K562 (cell line): Measurements from ENCODE around the gene ZG16B. TPM values are rescaled to one million over a fixed set of nuclear protein-coding genes. Genes with fewer than 3 reads are reported as not detected.
A peak's percentile ranks its signal among the peaks of the same experiment; 100 is the strongest.

Source experiments
- ATAC-seq: fragments of 200-7000 bp; cut with Tn5 transposase; 3 replicates; pipeline ENCODE4 v1.9.1; 2020; ENCODE audit warnings: moderate library complexity
- Bru-seq: library from RNA; stranded (reverse); fragments of 400-500 nt; gene quantifications from one replicate; lab custom pipeline; 2021; lab: Mats Ljungman, UMichigan
- BruChase-seq, 2 experiments: library from RNA; stranded (reverse); fragments of 400-500 nt; gene quantifications; one replicate each; lab custom pipeline; 2021; lab: Mats Ljungman, UMichigan
- BruUV-seq: library from RNA; stranded (reverse); fragments of 400-500 nt; replicated peaks from 2 replicates; lab custom pipeline; 2021; lab: Mats Ljungman, UMichigan
- CTCF ChIA-PET: fragments of 300-600 bp; formaldehyde crosslinking; extraction: SDS; loops from one replicate; lab custom pipeline; 2021; ENCODE audit warnings: low intra/inter-chr PET ratio; lab: Yijun Ruan, JAX
- POLR2A ChIA-PET: fragments of 300-600, 350-650 bp; sonication (Branson Sonifier 250); formaldehyde crosslinking; extraction: SDS; loops from one replicate; lab custom pipeline; 2021; ENCODE audit warnings: antibody characterized with exemption, inconsistent platforms; lab: Yijun Ruan, JAX
- DNase-seq, 4 experiments: peaks; one replicate each; pipeline versions ENCODE4 v3.0.0 to v3.0.0-alpha.2; 2011 to 2018; ENCODE audit warnings: low spot score in 3 of 4, mixed read lengths in 3 of 4; ENCODE audit errors: extremely low read depth in 1 of 4
- FAIRE-seq: peaks from 2 replicates; lab custom pipeline; 2011; peaks lifted over from hg19 to GRCh38; lab: Jason Lieb, UNC
- H2AFZ ChIP-seq: 2 replicates; pipeline ENCODE4 v1.6.0; 2011; ENCODE audit warnings: low read depth, low read length, control low read depth, inconsistent platforms
- H3K27ac ChIP-seq: fragments of 200-600 bp; 3 replicates; pipeline ENCODE4 v1.8.0; 2011; ENCODE audit warnings: low read depth, mild to moderate bottlenecking, control low read depth, inconsistent platforms, low read length, moderate library complexity, mixed read lengths; ENCODE audit errors: extremely low read depth
- H3K27me3 ChIP-seq, 2 experiments: fragments of 300-600 bp in 1 of 2; 2 replicates in 1 of 2; 3 replicates in 1 of 2; pipeline versions ENCODE4 v1.6.0 to v1.8.0; 2011; ENCODE audit warnings: inconsistent platforms in 2 of 2, low read length in 2 of 2, mild to moderate bottlenecking in 1 of 2, mixed read lengths in 1 of 2, moderate library complexity in 1 of 2; ENCODE audit not compliant: control insufficient read depth in 2 of 2, insufficient read depth in 2 of 2
- H3K36me3 ChIP-seq: fragments of 300-600 bp; 3 replicates; pipeline ENCODE4 v1.8.0; 2011; ENCODE audit warnings: mild to moderate bottlenecking, low read length, inconsistent platforms; ENCODE audit not compliant: control insufficient read depth, insufficient read depth
- H3K4me1 ChIP-seq, 2 experiments: fragments of 200-600 bp in 1 of 2; replicated peaks in 1 of 2; 2 replicates in 1 of 2; 3 replicates in 1 of 2; pipeline versions ENCODE4 v1.5.1 to v1.8.0; 2011; ENCODE audit warnings: inconsistent platforms in 2 of 2, low read length in 2 of 2, mild to moderate bottlenecking in 1 of 2, mixed read lengths in 1 of 2, moderate library complexity in 1 of 2; ENCODE audit not compliant: control insufficient read depth in 2 of 2, insufficient read depth in 2 of 2
- H3K4me2 ChIP-seq: 2 replicates; pipeline ENCODE4 v1.6.1; 2011; ENCODE audit warnings: low read length, control low read depth, inconsistent platforms, mixed read lengths; ENCODE audit not compliant: insufficient read depth
- H3K4me3 ChIP-seq: fragments of 200-600 bp; sonication (generic), shearing (Covaris generic); 2 replicates; pipeline ENCODE4 v1.5.1; 2016; ENCODE audit warnings: control low read depth, inconsistent platforms
- H3K79me2 ChIP-seq: fragments of 200-600 bp; 3 replicates; pipeline ENCODE4 v1.8.0; 2011; ENCODE audit warnings: low read length, inconsistent platforms; ENCODE audit not compliant: control insufficient read depth, insufficient read depth
- H3K9ac ChIP-seq, 2 experiments: 2 replicates each; pipeline versions ENCODE4 v1.6.0 to v1.6.1; 2011; ENCODE audit warnings: low read depth in 2 of 2, low read length in 2 of 2, control low read depth in 1 of 2, inconsistent platforms in 1 of 2, mild to moderate bottlenecking in 1 of 2, mixed read lengths in 1 of 2; ENCODE audit not compliant: insufficient read depth in 1 of 2
- H3K9me1 ChIP-seq: one replicate; pipeline ENCODE4 v1.6.0; 2011; ENCODE audit warnings: inconsistent platforms, mild to moderate bottlenecking, low read length, moderate library complexity; ENCODE audit not compliant: control insufficient read depth, insufficient read depth
- H3K9me3 ChIP-seq: replicated peaks from 2 replicates; pipeline ENCODE4 v1.5.1; 2011; ENCODE audit warnings: low read depth, low read length, inconsistent platforms; ENCODE audit not compliant: control insufficient read depth, insufficient read depth
- H4K20me1 ChIP-seq: replicated peaks from 2 replicates; pipeline ENCODE4 v1.6.1; 2011; ENCODE audit warnings: low read length, inconsistent platforms, mixed read lengths; ENCODE audit not compliant: control insufficient read depth, insufficient read depth
- EP400 ChIP-seq: fragments of 450-650 bp; IDR thresholded peaks from 2 replicates; pipeline ENCODE4 v1.6.1; 2017; ENCODE audit warnings: antibody characterized with exemption, mild to moderate bottlenecking, moderate library complexity
- GABPA ChIP-seq: fragments of 200-800 bp; sonication (Bioruptor generic); conservative IDR thresholded peaks from 2 replicates; pipeline ENCODE4 v1.6.1; 2016; ENCODE audit warnings: low read depth, missing genetic modification characterization, missing compliant biosample characterization
- WGBS: fragments of 100-300 bp; shearing (Covaris generic); methylation state at CpG from one replicate; pipeline ENCODE4 v1.1.6; 2016; ENCODE audit warnings: low coverage, mixed read lengths; ENCODE audit not compliant: insufficient coverage; ENCODE audit errors: missing lambda C conversion rate; 5-methylcytosine and 5-hydroxymethylcytosine counted together
- in situ Hi-C: fragments of 300-500 bp; cut with MboI; formaldehyde crosslinking; loops from 4 replicates; pipeline ENCODE4 v1.15.0; 2018; ENCODE audit warnings: inconsistent platforms, mixed read lengths
- intact Hi-C: fragments of 100-400 bp; cut with micrococcal nuclease; formaldehyde crosslinking; loops from 2 replicates; pipeline ENCODE4 v1.14.2; 2022
- long read RNA-seq, 3 experiments: library from polyadenylated mRNA in 2 of 3; library from RNA in 1 of 3; unstranded in 2 of 3; stranded (forward) in 1 of 3; transcript quantifications; one replicate each; pipeline ENCODE4 v2.0.0, GENCODE V29; 2019 to 2022
- polyA minus RNA-seq, 3 experiments: library from RNA; depleted of rRNA, polyadenylated mRNA; stranded (reverse); fragments of >200 nt; gene quantifications; 2 replicates each; pipeline ENCODE4 v1.2.3, GENCODE V29; 2011
- polyA plus RNA-seq, 8 experiments: library from polyadenylated mRNA; depleted of rRNA in 4 of 8; stranded (reverse) in 5 of 8; unstranded in 3 of 8; fragments of >200 nt; fragmentation: Nextera tagmentation in 2 of 8; fragmentation: Illumina TruSeq in 1 of 8; extraction: Ambion mirVana in 2 of 8; extraction: Trizol in 1 of 8; gene quantifications; 2 replicates each; pipeline versions ENCODE4 v1.2.1 to v1.2.3, GENCODE V29; 2011 to 2014; ENCODE audit warnings: inconsistent platforms in 1 of 8, missing spikeins in 1 of 8
- total RNA-seq, 7 experiments: library from RNA; depleted of rRNA in 6 of 7; stranded (reverse); fragments of >200 nt in 6 of 7; fragmentation: Illumina TruSeq in 2 of 7; extraction: Trizol in 2 of 7; gene quantifications; 2 replicates each; pipeline versions ENCODE4 v1.2.1 to v1.2.3, GENCODE V29; 2011 to 2021; ENCODE audit warnings: low replicate concordance in 1 of 7
- TF ChIP-seq, protein P1 (sequence below), 3 experiments: fragments of 200-800 bp in 1 of 3; fragments of 250-450 bp in 1 of 3; fragments of 450-650 bp in 1 of 3; sonication (Bioruptor Pico) in 1 of 3; sonication (Bioruptor generic) in 1 of 3; formaldehyde crosslinking in 1 of 3; IDR thresholded peaks; 2 replicates each; pipeline versions ENCODE4 v1.6.1 to v1.8.0; 2016 to 2022; ENCODE audit warnings: mild to moderate bottlenecking in 2 of 3, missing genetic modification characterization in 2 of 3, missing compliant biosample characterization in 1 of 3, moderate library complexity in 1 of 3

ZG16B gene
- 1.4 TPM in 1 of 2 replicates, not detected in the other for total RNA-seq (2011; cell fraction: chromatin; rRNA removed; ENCODE audit: low replicate concordance)
- total RNA-seq (2011; cell fraction: nucleolus; rRNA removed), result 0.83 TPM in 1 of 2 replicates, not detected in the other
- not detected in 2 replicates for total RNA-seq (2011; cell fraction: nucleoplasm; rRNA removed)
- total RNA-seq (2014; rRNA removed), result 0.24 TPM in 1 of 2 replicates, not detected in the other
- total RNA-seq (2014; rRNA removed; fragmentation: Illumina TruSeq; extraction: Trizol), result not detected in 2 replicates
- 0.25 TPM in 1 of 2 replicates, not detected in the other for total RNA-seq (2015; rRNA removed; fragmentation: Illumina TruSeq; extraction: Trizol)
- 0.35 and 0.40 TPM in 2 replicates for total RNA-seq (2021)
- 0.43 and 0.58 TPM in 2 replicates for polyA plus RNA-seq (2011; rRNA removed)
- 0.40 and 0.46 TPM in 2 replicates for polyA plus RNA-seq (2011; cell fraction: cytosol; rRNA removed)
- 1.2 and 1.5 TPM in 2 replicates for polyA plus RNA-seq (2011; cell fraction: nucleus; rRNA removed)
- polyA plus RNA-seq (2012), result 0.87 and 2.6 TPM in 2 replicates
- 0.40 TPM in 1 of 2 replicates, not detected in the other for polyA plus RNA-seq (2014; fragmentation: Illumina TruSeq; extraction: Trizol)
- not detected for polyA plus RNA-seq (2014; fragmentation: Nextera tagmentation; extraction: Ambion mirVana)
- polyA plus RNA-seq (2014; rRNA removed), result 0.33 and 0.49 TPM in 2 replicates
- 0.45 TPM in 1 of 2 replicates, not detected in the other for polyA minus RNA-seq (2011; rRNA and poly(A)+ RNA removed)
- not detected in 2 replicates for polyA minus RNA-seq (2011; cell fraction: cytosol; rRNA and poly(A)+ RNA removed)
- polyA minus RNA-seq (2011; cell fraction: nucleus; rRNA and poly(A)+ RNA removed), result 0.56 and 0.67 TPM in 2 replicates
- percentile 24 among the genes with signal in this experiment for Bru-seq, nascent RNA
- percentile 19 among the genes with signal in this experiment for BruChase-seq, experiment 1, labeled RNA remaining after a 2-hour chase
- percentile 34 among the genes with signal in this experiment for BruChase-seq, experiment 2, labeled RNA remaining after a 6-hour chase
- long read RNA-seq, experiment 1, partial matches to known transcripts, result 0 of 1 reads
- long read RNA-seq, experiment 1, other reads (novel, unspliced or antisense), result 1 of 1 reads
- long read RNA-seq, experiment 2, partial matches to known transcripts, result 0 of 1 reads
- long read RNA-seq, experiment 2, other reads (novel, unspliced or antisense), result 1 of 1 reads
- long read RNA-seq, experiment 3, result 0 reads

DNA sequence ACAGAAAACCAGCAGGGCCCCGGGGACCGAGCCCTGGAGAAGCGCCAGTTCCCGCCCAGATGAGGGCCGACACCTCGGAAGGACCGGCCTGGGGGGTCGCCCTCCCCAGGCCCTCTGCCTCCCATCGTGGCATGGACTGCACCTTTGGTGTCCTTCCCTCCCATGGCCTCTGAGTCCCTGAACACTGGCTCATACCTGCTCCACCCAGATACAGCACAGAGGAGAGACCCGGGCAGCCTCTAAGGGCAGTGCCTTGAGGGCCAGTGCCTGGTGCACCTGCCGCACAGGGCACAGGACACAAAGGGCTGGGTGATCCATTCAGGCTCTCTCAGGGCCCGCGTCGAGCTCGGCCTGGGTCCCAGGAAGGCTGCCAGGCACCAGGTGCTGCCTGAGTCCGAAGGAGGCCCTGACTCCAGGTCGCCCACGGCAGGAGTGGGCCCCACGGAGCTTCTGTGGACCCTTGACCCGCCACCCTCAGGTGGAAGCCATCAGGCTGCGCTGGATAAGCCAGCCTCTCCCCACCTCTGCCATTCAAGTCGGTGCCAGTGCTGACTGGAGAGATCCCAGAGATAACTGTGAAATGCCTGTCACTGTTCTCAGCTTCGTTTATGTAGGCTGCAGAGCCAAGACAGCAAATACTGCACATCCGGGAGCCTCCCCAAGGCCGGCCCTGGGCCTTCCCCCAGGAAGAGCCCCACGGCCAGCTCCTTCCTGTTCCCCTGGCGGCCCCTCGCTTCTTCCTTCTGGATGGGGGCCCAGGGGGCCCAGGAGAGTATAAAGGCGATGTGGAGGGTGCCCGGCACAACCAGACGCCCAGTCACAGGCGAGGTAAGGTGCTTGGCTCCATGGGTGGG lies at the start of gene ZG16B:
Gene ZG16B (plus strand): TSS at position 803 of the 854 bp plus-strand sequence. CDS start 139 bp downstream, outside the sequence.
- peaks cover 41 to 77% of the 10 kb centered on the region in 2 experiments for H3K27me3 ChIP-seq
- H3K4me2 ChIP-seq, result no peak within 1 kb of the TSS
- no peak within 1 kb of the TSS for H2AFZ ChIP-seq
- DNase-seq (no peak), ATAC-seq (0 out of 3 replicates have a peak, but pooled peaks have one; percentile 12), FAIRE-seq (no peak)
- peaks cover 10% of the 10 kb centered on the region for H4K20me1 ChIP-seq
- no peak within 1 kb of the TSS for H3K27ac ChIP-seq
- no peaks in the 10 kb centered on the region for H3K9me1 ChIP-seq
- POLR2A ChIA-PET, result interaction anchor here (0.6 to 0.9 kb wide), 2 partner anchors 9 to 561 kb away, joined by 3 read pairs; no protein-coding TSS in a partner anchor
- no peaks in the 10 kb centered on the region for H3K36me3 ChIP-seq
- in situ Hi-C loops, result no loop called here
- no peaks in the 10 kb centered on the region for H3K9me3 ChIP-seq
- TF ChIP-seq, protein P1, sequence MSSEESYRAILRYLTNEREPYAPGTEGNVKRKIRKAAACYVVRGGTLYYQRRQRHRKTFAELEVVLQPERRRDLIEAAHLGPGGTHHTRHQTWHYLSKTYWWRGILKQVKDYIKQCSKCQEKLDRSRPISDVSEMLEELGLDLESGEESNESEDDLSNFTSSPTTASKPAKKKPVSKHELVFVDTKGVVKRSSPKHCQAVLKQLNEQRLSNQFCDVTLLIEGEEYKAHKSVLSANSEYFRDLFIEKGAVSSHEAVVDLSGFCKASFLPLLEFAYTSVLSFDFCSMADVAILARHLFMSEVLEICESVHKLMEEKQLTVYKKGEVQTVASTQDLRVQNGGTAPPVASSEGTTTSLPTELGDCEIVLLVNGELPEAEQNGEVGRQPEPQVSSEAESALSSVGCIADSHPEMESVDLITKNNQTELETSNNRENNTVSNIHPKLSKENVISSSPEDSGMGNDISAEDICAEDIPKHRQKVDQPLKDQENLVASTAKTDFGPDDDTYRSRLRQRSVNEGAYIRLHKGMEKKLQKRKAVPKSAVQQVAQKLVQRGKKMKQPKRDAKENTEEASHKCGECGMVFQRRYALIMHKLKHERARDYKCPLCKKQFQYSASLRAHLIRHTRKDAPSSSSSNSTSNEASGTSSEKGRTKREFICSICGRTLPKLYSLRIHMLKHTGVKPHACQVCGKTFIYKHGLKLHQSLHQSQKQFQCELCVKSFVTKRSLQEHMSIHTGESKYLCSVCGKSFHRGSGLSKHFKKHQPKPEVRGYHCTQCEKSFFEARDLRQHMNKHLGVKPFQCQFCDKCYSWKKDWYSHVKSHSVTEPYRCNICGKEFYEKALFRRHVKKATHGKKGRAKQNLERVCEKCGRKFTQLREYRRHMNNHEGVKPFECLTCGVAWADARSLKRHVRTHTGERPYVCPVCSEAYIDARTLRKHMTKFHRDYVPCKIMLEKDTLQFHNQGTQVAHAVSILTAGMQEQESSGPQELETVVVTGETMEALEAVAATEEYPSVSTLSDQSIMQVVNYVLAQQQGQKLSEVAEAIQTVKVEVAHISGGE (CRISPR knock-in tag; IDR thresholded peaks at IDR 0.05), result 0 out of 6 replicates have a peak, but pooled peaks of 1 of the 3 experiments have one; percentile 26
- no peak for TF ChIP-seq EP400
- peak; percentile 49 for TF ChIP-seq GABPA
- peaks cover 0 to 30% of the 10 kb centered on the region in 2 experiments; a peak in 2 of 5 replicates for H3K4me1 ChIP-seq
- CTCF ChIA-PET, result interaction anchor here (0.6 kb wide), 1 partner anchor 1367 kb away, joined by 3 read pairs; no protein-coding TSS in a partner anchor
- intact Hi-C loops, result no loop called here
- no peaks in the 10 kb centered on the region for H3K79me2 ChIP-seq
- H3K4me3 ChIP-seq, result no peak within 1 kb of the TSS
- 10% methylated on average over 30 of the region's 32 CpGs for WGBS
- BruUV-seq, result no TSS peak
- peak within 1 kb of the TSS in 1 of 2 experiments; percentile 61; a peak in 2 of 4 replicates for H3K9ac ChIP-seq
